Peyer's patch (tissue), 4 donors: ENCODE results near the gene SLAMF1.
"Not testable (repeated sequence)": the region's sequence is repeated elsewhere in the genome, so short reads cannot be mapped to it uniquely, and the experiment has no call there.

Experiments
- POLR2A ChIP-seq, 2 donors: fragments of 450-650 bp; IDR thresholded peaks; one replicate each; pipeline ENCODE4 v1.5.1; 2017; ENCODE audit warnings: antibody characterized with exemption in 2 of 2, mild to moderate bottlenecking in 2 of 2, moderate library complexity in 2 of 2
- TF ChIP-seq, protein P1 (sequence below), 6 experiments: fragments of 450-650 bp in 4 of 6; fragments of 200-600 bp in 2 of 6; sonication (generic) in 1 of 6; IDR thresholded peaks; one replicate each; pipeline ENCODE4 v1.5.1; 2017 to 2019; ENCODE audit warnings: antibody characterized with exemption in 6 of 6, mild to moderate bottlenecking in 3 of 6, moderate library complexity in 1 of 6

GRCh38 chr1:160692390-160692789 is 45.5 kb upstream of the SLAMF1 start:
- TF ChIP-seq, protein P1, sequence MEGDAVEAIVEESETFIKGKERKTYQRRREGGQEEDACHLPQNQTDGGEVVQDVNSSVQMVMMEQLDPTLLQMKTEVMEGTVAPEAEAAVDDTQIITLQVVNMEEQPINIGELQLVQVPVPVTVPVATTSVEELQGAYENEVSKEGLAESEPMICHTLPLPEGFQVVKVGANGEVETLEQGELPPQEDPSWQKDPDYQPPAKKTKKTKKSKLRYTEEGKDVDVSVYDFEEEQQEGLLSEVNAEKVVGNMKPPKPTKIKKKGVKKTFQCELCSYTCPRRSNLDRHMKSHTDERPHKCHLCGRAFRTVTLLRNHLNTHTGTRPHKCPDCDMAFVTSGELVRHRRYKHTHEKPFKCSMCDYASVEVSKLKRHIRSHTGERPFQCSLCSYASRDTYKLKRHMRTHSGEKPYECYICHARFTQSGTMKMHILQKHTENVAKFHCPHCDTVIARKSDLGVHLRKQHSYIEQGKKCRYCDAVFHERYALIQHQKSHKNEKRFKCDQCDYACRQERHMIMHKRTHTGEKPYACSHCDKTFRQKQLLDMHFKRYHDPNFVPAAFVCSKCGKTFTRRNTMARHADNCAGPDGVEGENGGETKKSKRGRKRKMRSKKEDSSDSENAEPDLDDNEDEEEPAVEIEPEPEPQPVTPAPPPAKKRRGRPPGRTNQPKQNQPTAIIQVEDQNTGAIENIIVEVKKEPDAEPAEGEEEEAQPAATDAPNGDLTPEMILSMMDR (IDR thresholded peaks at IDR 0.05), result peak in 2 of 6 experiments; percentile 21 to 45
- not testable (repeated sequence) for TF ChIP-seq POLR2A (IDR thresholded peaks at IDR 0.05)
